HG03432 (cell line): ENCODE results near the gene IL11.

ENCODE experiments used
- ATAC-seq: cut with Tn5 transposase; IDR thresholded peaks from one replicate; pipeline ENCODE4 v1.9.1; 2021; ENCODE audit warnings: mild to moderate bottlenecking, moderate library complexity; ENCODE audit not compliant: unreplicated experiment

IL11 gene

GRCh38 chr19:55373993-55374757 is 3.9 kb upstream of the IL11 start:
- ATAC-seq = no peak

GRCh38 chr19:55373306-55373992 is 3.2 kb upstream of the IL11 start:
- no peak for ATAC-seq

GRCh38 chr19:55372316-55373081 is 2.2 kb upstream of the IL11 start:
- no peak for ATAC-seq

GRCh38 chr19:55369653-55370304 is 484 bp downstream of the IL11 start:
- ATAC-seq = no peak

GRCh38 chr19:55368701-55369563 is 1.3 kb downstream of the IL11 start:
- no peak for ATAC-seq

GRCh38 chr19:55368106-55368505 is 2.2 kb downstream of the IL11 start:
- no peak for ATAC-seq

GRCh38 chr19:55366790-55367189 is 3.5 kb downstream of the IL11 start:
- ATAC-seq = no peak

GRCh38 chr19:55365964-55366363 is 4.3 kb downstream of the IL11 start:
- ATAC-seq = no peak

- no peak for ATAC-seq
These were observed 5.0 kb downstream of the IL11 start for GRCh38 chr19:55365245-55365644.

- no peak for ATAC-seq
These were observed 7.1 kb downstream of the IL11 start, which contains the start of gene GARIN5B for GRCh38 chr19:55362990-55363716. GARIN5B (minus strand) TSS chr19:55363260; CDS start chr19:55363066, 194 bp downstream.

- ATAC-seq = no peak
These were observed 7.9 kb downstream of the IL11 start for GRCh38 chr19:55362174-55362989.

DNA sequence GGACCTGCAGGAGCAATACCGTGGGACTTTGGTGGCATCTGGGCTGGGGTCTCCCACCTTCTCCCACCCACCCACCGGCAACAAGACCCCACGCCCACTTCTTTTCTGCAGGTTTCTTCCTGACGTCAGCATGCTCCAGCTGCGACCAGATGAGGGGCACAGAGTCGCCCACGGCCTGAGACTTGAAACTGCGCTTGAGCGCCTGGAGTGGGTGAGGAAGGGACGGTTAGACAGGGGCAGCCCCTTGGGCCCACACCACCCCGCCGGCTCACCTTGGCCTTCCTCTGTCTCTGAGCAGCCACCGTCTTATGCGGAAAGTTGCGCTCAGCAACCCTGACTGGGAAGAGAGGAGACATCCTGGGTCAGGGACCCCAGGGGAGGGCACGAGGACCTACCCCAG is 9.4 kb downstream of the IL11 start:
- ATAC-seq = no peak

- no peak for ATAC-seq
These were observed 11.0 kb downstream of the IL11 start for GRCh38 chr19:55358943-55359908.

DNA sequence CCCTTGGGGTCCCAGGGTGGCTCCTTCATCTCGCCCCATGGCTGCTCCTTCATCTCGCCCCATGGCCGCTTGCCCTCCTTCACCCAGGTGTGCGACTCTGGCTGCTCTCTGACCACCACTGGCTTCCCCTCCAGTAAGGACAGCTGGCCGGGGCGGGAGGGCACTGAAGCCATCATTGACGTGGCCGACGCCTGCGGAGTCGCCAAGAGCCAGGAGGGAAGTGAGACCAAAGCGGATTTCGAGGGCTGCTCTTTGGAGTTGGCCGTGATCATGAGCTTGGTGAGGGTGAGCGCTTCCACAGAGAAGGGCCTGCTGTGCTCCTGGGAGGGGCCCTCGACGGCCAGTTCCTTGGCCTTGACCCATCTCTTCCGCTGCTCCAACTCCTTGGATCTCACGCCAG is 11.8 kb downstream of the IL11 start:
- ATAC-seq = no peak

DNA sequence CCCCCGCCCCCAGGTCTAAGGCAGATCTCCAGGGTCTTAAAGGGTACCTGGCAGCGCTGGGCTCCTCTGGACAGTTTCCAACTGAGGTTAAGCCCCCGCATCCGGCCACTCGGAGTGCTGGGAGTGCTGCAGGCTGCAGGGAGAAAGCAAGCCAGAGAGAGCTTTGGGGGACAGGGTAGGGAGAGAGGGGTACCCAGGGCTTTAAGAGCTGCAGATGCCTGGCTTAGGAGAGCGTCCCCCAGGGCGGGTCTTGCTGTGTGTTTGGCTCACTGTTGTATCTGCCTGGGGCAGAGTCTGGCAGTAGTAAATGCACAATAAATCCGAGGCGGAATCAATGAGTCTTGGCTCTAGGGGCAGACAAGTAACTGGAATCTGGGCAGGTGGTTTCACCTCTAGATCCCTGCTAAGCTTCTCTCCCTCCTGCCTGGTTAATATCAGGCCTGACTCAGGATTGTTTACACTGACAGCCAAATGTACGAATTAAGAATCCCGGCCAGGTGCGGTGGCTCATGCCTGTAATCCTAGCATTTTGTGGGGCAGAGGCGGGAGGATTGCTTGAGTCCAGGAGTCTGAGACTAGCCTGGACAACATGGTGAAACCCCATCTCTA is 14.9 kb downstream of the IL11 start:
- ATAC-seq = no peak

DNA sequence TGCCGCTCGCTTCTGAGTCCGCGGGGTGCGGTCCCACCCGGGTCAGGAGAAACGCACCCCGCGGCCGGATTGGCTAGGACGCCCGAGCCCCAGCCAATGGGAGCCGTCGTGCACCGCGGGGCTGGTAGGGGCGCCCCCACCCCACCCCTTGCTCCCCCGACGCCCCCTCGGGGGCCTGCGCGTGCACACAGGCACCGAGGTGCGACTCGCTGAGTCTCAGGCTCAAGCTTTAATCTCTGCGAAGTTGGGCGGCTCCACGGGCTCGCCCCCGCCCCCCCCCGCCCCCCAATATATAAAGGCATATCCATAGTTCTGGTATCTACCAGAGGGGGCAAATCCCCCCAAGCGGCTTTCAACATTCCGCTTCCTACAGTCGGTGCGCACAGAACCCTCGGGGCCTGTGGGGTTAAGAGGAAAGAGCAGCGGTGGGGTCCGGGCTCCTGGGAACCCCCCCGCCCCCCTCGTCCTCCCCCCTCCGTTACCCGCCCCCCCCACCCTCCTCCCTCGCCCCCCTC is 15.5 kb downstream of the IL11 start, which contains the start of gene COX6B2:
Gene COX6B2 (minus strand): TSS at position 22 of the 515 bp plus-strand sequence. CDS start 198 bp downstream, outside the sequence.
- no peak for ATAC-seq
